GM21576 (cell line): ENCODE data around the gene HOXA7.

Experiments
- ATAC-seq: cut with Tn5 transposase; IDR thresholded peaks from one replicate; pipeline ENCODE4 v1.9.1; 2021; ENCODE audit warnings: mild to moderate bottlenecking, moderate library complexity; ENCODE audit not compliant: unreplicated experiment

HOXA7 gene

DNA sequence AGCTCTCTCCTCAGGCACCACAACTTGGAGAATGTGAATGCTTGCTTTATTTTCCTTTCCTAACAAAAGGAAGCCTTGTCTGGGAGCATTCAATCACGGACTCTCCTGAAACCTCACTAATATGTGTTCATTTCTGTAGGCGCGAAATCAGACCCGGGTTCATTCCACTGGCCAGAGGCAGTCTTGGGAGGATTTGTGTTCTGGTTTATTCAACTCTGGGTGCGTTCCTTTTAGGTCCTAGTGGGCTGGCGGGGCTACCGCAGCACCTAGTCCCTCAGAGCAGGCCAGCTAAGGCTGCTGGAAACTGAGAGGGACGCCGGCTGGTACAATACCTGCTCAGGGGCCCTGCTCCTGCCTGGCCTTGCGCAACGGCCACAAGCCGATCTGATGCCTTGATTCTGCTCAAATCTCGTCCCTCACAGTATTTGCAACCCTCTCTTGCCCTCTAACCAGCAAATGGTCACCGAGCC is 33.4 kb downstream of the HOXA7 start:
- no peak for ATAC-seq

- no peak for ATAC-seq
Observed at GRCh38 chr7:27122077-27122910, 34.2 kb downstream of the HOXA7 start.

DNA sequence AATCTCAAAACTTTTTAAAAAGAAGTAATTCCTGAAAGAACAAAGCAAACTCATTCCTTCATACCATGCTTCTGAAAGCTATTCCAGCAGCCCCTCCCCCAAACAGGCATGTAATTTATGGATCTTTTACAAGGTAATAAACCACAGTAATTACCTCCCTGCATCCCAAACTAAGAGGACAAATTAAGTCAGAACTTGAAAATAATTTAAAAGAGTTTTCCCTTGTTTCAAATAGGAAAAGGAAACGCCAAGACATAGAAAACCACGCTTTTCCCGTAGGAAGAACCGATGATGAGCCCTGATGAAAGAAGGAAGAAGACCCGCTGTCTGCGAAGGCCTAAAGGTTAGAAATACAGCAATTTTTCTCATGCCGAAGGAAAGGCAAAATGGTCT is 34.8 kb downstream of the HOXA7 start:
- no peak for ATAC-seq

DNA sequence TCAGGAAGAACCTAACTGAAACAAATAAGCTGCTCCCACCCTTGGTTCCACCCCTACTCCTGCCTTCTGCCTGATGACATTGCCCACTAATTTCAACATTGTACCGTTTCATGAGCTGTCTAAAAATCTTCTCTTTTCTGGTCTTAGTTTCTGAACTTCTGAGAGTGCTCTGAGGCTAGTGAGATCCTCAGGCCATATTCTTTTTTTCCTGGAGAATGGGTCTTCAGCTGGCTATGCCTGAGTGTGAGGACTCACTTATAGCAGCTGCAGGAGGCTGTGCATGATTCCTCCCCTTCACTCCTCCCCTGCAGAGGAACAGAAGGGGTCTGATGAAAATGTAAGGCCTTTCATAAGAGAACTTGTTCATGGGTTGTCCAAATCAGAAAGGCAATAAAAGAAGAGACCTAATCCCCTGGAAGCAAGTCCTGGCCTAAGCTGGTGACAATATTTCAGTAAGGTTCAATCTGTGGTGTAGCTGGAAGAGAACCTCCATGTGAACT is 37.0 kb downstream of the HOXA7 start:
- no peak for ATAC-seq

GRCh38 chr7:27118580-27118979 is 37.9 kb downstream of the HOXA7 start:
- ATAC-seq, result no peak

- ATAC-seq, result no peak
Observed at GRCh38 chr7:27117887-27118491, 38.5 kb downstream of the HOXA7 start.

- ATAC-seq, result no peak
Observed at GRCh38 chr7:27116962-27117886, 39.3 kb downstream of the HOXA7 start.

GRCh38 chr7:27116031-27116961 is 40.2 kb downstream of the HOXA7 start:
- ATAC-seq, result no peak

- ATAC-seq, result no peak
Observed at GRCh38 chr7:27115221-27116026, 41.1 kb downstream of the HOXA7 start.

DNA sequence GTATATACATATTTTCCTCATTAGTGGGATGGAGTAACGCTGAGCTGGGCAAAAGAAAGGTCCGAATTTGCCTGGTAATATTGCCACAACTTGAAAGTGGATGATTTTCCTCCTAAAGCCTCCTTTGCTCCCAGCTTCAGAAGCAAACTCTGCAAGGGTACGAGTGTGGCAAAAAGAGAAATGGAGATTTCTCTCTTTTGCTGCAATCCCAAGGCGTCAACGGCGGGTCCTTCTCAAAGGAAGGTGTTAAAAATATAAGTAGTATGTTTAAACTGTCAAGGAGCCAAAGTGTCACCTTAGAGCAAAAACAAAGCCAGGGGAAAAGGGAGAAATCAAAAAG is 41.6 kb downstream of the HOXA7 start:
- ATAC-seq, result no peak

DNA sequence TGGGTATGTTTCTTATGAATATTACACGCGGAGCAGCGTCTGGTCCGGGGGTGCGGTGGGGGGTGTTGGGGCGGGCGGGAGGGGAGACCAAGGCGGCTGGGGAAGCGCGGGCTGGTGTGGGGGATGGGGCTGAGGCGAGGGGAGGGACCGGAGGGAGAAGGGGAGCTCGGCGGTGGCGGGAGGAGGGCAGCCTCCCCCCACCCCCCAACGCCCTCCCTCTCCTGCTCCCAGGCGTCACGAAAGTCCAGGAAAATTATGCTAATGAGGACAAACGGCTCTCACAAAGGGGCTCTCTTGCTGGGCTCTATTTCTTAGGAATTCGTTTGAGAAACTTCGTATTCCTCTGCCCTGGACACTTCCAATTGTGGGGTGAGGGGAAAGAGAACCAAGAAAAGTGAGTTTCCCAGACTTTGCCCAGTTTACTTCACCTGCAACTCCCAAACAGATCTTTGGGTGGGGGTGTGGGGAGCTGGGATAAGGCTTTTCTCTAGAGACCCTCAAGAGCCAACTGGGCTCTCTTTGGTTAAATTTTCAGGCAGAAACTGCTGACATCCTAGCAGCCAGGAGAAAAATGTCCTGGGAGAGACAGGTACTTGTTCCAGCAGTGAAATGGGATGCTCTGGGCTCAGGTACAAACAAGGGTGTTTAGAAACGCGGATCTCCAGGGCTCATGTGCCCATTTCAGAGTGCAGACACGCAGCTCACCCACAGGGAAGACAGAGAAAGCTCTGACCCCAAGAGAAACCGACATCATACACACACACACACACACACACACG is 42.3 kb downstream of the HOXA7 start:
- no peak for ATAC-seq

DNA sequence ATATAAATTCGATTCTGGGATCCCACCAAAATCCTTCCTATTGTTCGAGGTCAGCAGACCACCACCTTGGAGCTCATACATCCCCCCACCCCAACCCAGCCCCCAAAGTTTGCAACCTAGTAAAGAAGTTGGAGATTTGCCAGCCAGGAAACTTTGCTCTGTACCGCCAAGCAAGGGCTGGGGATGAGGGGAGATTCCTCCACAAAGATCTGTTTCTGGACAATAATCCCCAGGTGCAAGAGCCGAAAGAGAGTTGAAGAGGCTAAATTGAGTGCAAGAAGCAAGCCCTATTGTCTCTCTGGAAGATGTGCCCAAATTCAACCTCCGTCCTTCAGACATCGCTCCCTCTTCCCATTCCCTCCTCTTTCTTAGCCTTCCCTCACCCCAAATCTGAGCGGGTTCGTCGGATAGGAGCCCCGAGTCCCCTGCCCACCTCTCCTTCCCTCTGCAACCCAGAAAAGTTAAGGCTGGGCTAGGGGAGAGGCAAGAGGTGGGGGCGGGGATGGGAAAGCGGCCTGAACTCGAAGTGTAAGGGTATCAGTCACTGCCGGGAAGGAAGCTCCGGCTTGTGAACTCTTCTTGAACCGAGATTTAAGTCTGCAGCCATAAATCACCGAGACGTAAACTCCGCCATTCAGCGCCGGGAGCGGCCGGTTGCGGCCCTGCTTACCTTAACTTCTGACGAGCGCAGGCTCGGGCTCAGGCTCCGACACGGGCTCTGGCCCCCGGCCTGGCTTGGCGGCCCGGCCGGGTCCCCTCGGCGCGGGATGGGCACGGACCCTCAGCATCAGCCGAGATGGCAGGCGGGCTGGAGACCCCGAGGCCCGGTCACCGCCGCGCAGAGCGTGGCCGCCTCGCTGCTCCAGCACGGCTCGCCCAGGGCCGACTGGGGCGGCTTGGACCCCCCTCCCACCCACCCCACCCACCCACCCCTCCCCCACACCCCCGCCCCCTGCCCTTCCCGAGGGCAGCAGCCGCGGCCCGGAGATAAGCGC is 43.2 kb downstream of the HOXA7 start:
- ATAC-seq, result no peak

GRCh38 chr7:27112361-27112760 is 44.1 kb downstream of the HOXA7 start:
- no peak for ATAC-seq

DNA sequence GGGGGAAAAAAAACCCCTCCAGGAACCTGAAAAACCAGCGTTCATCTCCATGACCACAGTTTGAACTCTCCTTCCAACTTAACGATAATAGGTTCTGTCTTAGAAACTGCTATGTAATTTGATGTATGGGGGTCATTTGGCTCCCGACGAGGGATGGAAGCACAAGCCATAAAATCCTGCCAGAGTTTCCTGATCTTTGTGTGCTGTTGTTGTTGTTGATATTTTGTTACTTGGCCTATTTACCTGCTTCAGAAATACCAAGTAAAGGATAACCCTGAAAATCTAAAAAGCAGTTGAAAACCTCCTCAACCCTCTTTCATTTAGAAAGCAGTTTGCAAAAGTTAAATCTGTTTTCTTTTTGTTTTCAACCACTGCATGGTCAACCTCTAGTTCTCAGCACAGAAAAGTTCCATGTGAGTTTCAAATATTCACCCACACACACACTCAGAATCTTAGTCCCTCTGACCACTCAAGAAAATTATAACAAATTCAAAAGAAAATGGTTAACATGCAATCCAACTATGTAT is 44.7 kb downstream of the HOXA7 start:
- no peak for ATAC-seq

- no peak for ATAC-seq
Observed at GRCh38 chr7:27111042-27111750, 45.3 kb downstream of the HOXA7 start.

DNA sequence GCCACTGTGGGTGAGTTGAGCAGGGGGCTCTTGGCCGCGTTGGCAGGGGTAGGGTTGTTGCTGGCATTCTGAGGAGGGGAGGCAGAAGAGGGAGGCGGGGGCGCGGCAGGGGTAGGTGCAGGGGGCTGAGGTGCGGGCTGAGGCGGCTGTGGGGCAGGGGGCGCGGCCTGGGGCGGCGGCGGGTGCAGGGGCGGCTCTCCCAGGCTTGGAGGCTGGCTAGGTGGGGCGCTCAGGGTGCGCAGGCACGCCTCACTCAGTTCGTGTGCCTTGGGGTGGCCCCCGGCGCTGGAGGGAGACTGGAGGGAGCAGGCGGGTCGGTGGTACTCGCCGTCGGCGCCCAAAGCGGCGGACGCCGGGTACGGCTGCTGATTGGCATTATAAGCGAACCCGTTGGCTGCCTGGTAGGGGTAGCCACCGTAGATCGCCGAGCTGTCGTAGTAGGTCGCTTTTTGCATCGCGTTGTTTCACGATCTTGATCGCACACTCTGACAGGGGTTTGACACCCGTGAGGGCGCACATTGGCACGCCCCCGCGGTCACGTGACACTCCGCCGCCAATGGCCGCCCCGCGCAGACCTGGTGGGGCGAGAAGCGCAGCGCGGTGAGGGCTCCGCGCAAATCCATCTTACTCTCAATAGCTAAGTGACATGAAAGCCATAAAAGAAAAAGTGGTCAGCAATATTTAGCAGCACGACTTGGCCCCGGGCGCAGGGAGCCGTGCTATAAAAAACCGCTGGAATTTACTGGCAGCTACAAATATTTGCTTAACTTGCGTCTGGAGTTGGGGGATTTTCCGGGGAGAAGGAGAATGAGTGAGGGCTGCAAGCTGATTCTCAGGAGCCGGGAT is 46.1 kb downstream of the HOXA7 start:
- no peak for ATAC-seq
